ENCODE results near the gene BABAM1. TPM values are rescaled to one million over a fixed set of nuclear protein-coding genes. Genes with fewer than 3 reads are reported as not detected.

Gene BABAM1
- total RNA-seq, 4 donors from 2014 or later: 58.1 to 240 (median 97.2) TPM

DNA sequence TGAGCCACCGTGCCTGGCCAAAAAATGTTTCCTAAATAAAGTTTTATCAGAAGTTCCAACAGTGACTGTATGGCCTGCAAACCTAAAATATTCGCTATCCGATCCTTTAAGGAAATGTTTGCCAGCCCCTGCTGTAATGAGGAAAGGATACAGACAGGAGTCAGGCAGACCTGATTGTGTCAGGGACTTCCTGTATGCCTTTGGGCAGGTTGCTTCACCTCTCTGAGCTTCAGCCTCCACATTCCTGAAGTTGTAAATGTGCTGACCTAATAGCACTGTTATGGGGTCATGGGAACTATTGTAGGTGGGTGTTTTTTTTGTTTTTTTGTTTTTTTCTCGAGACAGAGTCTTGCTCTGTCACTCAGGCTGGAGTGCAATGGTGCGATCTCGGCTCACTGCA lies 29.7 kb downstream of the BABAM1 start:
- intact Hi-C loops (cut with DNase I; ENCODE audit: low total_unique reads): no loop called here
- TF ChIP-seq, protein P1, sequence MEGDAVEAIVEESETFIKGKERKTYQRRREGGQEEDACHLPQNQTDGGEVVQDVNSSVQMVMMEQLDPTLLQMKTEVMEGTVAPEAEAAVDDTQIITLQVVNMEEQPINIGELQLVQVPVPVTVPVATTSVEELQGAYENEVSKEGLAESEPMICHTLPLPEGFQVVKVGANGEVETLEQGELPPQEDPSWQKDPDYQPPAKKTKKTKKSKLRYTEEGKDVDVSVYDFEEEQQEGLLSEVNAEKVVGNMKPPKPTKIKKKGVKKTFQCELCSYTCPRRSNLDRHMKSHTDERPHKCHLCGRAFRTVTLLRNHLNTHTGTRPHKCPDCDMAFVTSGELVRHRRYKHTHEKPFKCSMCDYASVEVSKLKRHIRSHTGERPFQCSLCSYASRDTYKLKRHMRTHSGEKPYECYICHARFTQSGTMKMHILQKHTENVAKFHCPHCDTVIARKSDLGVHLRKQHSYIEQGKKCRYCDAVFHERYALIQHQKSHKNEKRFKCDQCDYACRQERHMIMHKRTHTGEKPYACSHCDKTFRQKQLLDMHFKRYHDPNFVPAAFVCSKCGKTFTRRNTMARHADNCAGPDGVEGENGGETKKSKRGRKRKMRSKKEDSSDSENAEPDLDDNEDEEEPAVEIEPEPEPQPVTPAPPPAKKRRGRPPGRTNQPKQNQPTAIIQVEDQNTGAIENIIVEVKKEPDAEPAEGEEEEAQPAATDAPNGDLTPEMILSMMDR (IDR thresholded peaks at IDR 0.05): no peak
- no peak for TF ChIP-seq POLR2A (IDR thresholded peaks at IDR 0.05)
- no peak overlapping the region for H3K4me3 ChIP-seq

DNA sequence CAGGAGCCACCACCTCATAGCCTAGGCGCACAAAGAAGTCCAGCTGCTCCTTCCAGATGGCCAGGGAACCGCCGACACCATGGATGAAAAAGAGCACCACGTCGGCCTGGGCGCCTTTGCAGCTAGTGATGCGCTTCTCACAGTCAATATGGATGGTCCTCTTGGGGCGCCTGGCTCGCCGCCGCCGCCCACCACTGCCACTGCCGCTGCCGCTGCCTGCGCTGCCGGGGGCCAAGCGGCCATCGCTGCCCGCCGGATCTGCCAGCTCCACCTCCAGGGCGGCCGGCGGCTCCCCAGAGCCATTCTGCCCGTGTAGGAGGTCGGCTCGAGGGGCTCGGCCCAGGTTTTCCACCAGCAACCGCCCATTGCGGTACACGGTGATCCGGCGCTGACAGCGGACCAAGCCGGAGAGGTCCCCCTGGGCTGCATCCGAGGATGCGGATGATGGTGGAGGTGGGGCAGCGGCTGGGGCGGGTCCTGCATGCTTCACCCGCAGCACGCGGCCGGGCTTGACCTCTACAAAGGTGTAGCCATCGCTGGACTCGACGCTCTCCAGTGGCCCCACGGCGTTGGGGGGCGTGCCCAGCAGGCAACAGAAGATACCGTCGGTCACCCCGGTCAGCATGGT lies 33.9 kb downstream of the BABAM1 start:
- TF ChIP-seq, protein P1 (IDR thresholded peaks at IDR 0.05): no peak
- no peak for TF ChIP-seq POLR2A (IDR thresholded peaks at IDR 0.05)
- H3K36me3 ChIP-seq: no peaks in the 10 kb centered on the region
- DNase-seq: no peak
- no peak overlapping the region for H3K4me3 ChIP-seq
- H3K27ac ChIP-seq: no peak overlapping the region
- H3K4me1 ChIP-seq: peaks cover 0 to 14% of the 10 kb centered on the region in 2 donors
- H3K27me3 ChIP-seq: no peaks in the 10 kb centered on the region
- intact Hi-C loops (cut with DNase I; ENCODE audit: low total_unique reads): no loop called here
- no peaks in the 10 kb centered on the region for H3K9me3 ChIP-seq

More for the DNA sequence above, 29.7 kb downstream of the BABAM1 start:
- Histone ChIP-seq H3K4me1 (no peaks in the 10 kb centered on the region), H3K36me3 (no peaks in the 10 kb centered on the region), H3K9me3 (no peaks in the 10 kb centered on the region), H3K27me3 (no peaks in the 10 kb centered on the region), H3K27ac (no peak overlapping the region)
- no peak for DNase-seq

DNA sequence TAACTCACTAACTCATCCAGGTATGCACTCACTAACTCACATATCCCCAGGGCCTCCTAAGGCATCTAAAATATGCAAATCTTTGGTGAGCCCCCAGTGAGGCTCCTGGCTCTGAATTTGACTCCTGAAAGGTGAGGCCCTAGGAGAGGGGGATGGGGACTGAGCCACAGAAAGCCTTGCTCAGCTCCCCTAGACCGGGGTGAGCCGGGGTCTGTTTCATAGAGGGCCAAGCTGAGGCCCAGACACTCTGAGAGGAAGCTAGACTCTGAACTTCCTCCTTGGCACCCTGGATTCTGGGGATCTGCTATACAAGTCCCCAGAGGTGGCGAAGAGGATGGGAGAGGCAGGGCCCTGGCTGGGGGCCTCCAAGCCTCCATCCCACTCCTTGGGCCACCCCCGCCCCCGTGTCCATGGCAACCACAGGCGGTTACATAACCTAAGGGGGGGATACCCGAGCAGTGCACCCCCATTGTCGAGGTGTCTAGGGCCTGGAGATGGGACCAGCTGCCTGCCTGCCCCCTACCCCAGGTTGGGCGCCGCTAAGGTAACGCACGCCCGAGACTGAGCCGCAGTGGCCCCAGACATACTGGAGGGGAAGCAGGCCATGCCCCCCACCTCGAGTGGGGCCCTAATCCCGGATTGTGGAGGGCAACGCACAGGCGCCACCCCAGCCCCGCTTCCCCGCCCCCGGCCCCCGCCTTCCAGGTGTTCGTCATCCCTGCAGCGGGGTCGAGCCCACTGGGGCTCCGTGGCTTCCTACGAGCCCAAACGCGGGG lies 35.3 kb downstream of the BABAM1 start:
- intact Hi-C loops (cut with DNase I; ENCODE audit: low total_unique reads): no loop called here
- DNase-seq: peak; percentile 42 to 51

DNA sequence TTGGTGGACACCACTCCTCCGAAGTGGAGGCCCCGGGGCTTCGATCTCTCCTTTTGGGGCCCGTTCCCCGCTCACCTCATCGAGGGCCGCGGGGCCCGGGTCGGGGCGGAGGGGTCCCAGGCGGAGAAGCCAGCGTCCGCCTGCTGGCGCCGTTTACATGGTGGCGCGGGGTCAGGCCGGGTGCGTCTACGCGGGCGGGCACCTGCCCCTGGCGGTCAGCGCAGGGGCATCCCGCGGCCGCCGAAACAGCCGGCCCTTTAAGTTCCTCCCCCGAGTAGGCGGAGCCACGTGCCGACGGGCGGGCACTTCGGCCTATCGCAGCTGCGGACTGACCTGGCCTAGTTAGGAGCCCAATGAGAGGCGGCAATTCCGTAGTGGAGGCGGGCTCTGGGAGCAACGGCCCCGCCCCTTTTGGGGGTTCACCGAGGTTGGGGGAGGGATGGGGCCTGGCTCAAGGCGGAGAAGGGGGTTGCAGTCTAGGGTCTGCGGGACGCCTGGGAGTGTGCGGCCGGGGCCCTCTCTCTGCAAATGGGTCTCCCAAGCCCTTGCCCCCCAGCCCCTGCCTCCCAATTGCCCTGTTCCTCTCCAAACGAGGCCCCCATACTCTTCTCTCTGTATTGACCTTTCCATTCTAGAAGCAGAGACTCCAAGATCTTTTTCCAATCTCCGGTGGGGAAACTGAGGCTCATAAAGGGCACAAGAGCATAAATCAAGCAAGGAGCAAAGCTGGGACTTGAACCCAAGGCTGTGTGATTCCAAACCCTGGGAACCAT lies 36.1 kb downstream of the BABAM1 start, which contains the start of gene ABHD8:
ABHD8 (minus strand) TSS at position 259 of the 773 bp plus-strand sequence. CDS start 1,809 bp downstream, outside the sequence.
- H3K4me1 ChIP-seq: peaks cover 0 to 20% of the 10 kb centered on the region in 2 donors
- no peaks in the 10 kb centered on the region for H3K9me3 ChIP-seq
- DNase-seq: peak; percentile 96 to 98
- no peaks in the 10 kb centered on the region for H3K27me3 ChIP-seq
- H3K4me3 ChIP-seq: peak within 1 kb of the TSS; percentile 63 to 81
- H3K36me3 ChIP-seq: no peaks in the 10 kb centered on the region
- peak within 1 kb of the TSS; percentile 72 to 88 for H3K27ac ChIP-seq
- intact Hi-C loops (cut with DNase I; ENCODE audit: low total_unique reads): no loop called here
- peak; percentile 67 to 70 for TF ChIP-seq POLR2A (IDR thresholded peaks at IDR 0.05)
- TF ChIP-seq, protein P1 (IDR thresholded peaks at IDR 0.05): peak; percentile 33 to 89 (median 79)

More for the DNA sequence above, 35.3 kb downstream of the BABAM1 start:
- Histone ChIP-seq H3K4me1 (peaks cover 0 to 20% of the 10 kb centered on the region in 2 donors), H3K27me3 (no peaks in the 10 kb centered on the region), H3K27ac (peak overlapping the region; percentile 72 to 88), H3K36me3 (no peaks in the 10 kb centered on the region), H3K9me3 (no peaks in the 10 kb centered on the region), H3K4me3 (peak overlapping the region; percentile 63 to 81)
- no peak for TF ChIP-seq POLR2A (IDR thresholded peaks at IDR 0.05)
- TF ChIP-seq, protein P1 (IDR thresholded peaks at IDR 0.05): no peak

Data from uterus (tissue), 4 donors.